Measurements from ENCODE around the gene WNT3.

Gene WNT3

DNA sequence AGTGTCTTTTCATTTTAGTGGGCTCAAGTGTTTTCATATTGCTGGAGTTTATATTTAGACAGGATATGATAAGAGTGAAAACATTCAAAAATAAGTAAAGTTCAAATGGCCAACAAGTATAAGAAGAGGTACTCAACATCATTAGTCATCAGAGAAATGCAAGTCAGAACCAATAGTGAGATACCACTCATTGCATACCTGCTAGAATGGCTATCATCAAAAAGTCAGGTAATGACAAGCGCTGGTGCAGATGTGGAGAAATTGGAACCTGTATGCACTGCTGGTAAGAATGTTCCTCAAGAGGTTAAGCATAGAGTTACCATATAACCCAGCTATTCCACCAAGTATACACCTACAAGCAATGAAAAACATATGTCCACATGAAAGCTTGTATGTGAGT, 87.8 kb downstream of the WNT3 start:
- DNase-seq (ENCODE audit: low spot score) = no peak

GRCh38 chr17:46730026-46730425, 88.5 kb downstream of the WNT3 start:
- DNase-seq (ENCODE audit: low spot score) = no peak

GRCh38 chr17:46727572-46728348, 90.7 kb downstream of the WNT3 start:
- no peak for DNase-seq (ENCODE audit: low spot score)

DNA sequence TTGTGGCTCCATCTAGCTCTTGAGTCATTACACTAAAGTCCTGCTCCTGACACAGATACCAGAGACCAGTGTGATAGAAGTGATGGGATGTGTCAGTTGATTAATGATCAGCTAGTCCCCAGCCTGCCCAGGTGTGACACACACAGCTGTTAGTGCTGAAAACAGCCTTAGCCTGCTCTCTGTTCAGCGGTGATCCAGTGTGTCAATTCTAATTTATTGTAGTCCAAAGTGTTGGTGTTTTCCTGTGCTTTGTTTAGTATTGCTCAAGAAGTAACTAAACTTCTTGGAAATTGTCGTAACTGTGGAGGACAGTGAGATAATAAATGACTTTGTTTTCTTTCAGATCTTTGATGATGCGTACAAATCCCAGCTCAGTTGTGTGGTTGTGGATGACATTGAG, 92.3 kb downstream of the WNT3 start:
- DNase-seq (ENCODE audit: low spot score) = no peak

- DNase-seq (ENCODE audit: low spot score) = no peak
These were observed 95.7 kb downstream of the WNT3 start for GRCh38 chr17:46722662-46723285.

GRCh38 chr17:46720408-46720807, 98.1 kb downstream of the WNT3 start:
- peak; percentile 9 for DNase-seq (ENCODE audit: low spot score)

DNA sequence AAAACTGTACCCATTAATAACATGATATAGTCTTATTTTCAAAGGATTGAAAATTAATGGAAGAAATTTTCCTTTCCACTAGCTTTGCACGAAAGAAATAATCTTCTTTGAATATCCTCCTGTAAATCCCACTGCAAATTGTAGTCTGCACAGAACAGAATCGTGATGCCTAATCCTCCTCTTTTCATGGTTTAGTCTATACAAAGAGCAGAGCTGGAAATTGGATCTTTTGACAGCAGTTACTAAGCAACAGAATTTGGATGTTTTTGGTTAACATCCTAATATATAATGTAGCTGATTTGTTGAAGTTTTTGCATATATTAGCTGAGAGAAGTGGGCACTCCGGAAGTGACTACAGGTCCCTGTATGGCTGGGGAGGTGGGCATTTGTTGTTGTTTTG, 98.6 kb downstream of the WNT3 start:
- no peak for DNase-seq (ENCODE audit: low spot score)

DNA sequence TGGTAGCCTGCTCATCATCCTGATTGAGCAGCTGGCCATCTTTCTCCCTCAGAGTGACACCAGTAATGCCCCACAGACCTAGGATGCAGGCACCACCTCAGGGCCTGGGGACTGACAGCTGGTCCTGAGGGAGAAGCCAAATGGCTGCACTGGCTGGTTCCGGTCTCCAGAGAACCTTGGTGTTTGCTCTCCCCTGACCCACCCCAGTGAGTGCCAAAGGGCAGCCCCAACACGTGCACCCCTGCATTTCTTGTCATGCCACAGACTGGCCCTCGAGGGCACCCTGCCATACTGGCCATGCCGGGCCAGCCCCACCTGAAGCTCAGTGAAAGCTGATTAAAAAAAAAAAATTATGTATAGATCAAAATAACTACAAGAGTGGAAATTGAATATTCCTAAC, 100.5 kb downstream of the WNT3 start:
- DNase-seq (ENCODE audit: low spot score) = no peak

Data from COLO829 (cell line).